Osteocyte (in vitro differentiated cells): Measurements from ENCODE around the gene FAM174C. TPM values are rescaled to one million over a fixed set of nuclear protein-coding genes. Genes with fewer than 3 reads are reported as not detected.

Experiments used
- DNase-seq: peaks from one replicate; pipeline ENCODE4 v3.0.0; 2021; ENCODE audit warnings: mixed read lengths; ENCODE audit not compliant: unreplicated experiment; ENCODE audit errors: extremely low spot score
- H3K27ac Mint-ChIP-seq: one replicate; pipeline ENCODE4 v1.8.0; 2021; ENCODE audit warnings: mild to moderate bottlenecking, mixed read lengths; ENCODE audit not compliant: unreplicated experiment
- H3K27me3 Mint-ChIP-seq: one replicate; pipeline ENCODE4 v1.8.0; 2021; ENCODE audit warnings: mixed read lengths; ENCODE audit not compliant: unreplicated experiment
- H3K36me3 Mint-ChIP-seq: one replicate; pipeline ENCODE4 v1.8.0; 2021; ENCODE audit warnings: mixed read lengths; ENCODE audit not compliant: unreplicated experiment
- H3K4me1 Mint-ChIP-seq: one replicate; pipeline ENCODE4 v1.8.0; 2021; ENCODE audit warnings: mixed read lengths; ENCODE audit not compliant: unreplicated experiment
- H3K4me3 Mint-ChIP-seq: one replicate; pipeline ENCODE4 v1.8.0; 2021; ENCODE audit warnings: mild to moderate bottlenecking, moderate library complexity, mixed read lengths; ENCODE audit not compliant: unreplicated experiment
- H3K9me3 Mint-ChIP-seq: one replicate; pipeline ENCODE4 v1.8.0; 2021; ENCODE audit warnings: mixed read lengths; ENCODE audit not compliant: unreplicated experiment
- CTCF ChIP-seq: fragments of 200-600 bp; sonication (generic); IDR thresholded peaks from 2 replicates; pipeline ENCODE4 v1.5.0; 2021; ENCODE audit warnings: antibody characterized with exemption, mild to moderate bottlenecking, moderate library complexity
- total RNA-seq: library from RNA; stranded (reverse); gene quantifications from 2 replicates; pipeline ENCODE4 v1.2.1, GENCODE V29; 2021

The FAM174C gene
- total RNA-seq, 1 donor from 2014 or later = 35.3 TPM

DNA sequence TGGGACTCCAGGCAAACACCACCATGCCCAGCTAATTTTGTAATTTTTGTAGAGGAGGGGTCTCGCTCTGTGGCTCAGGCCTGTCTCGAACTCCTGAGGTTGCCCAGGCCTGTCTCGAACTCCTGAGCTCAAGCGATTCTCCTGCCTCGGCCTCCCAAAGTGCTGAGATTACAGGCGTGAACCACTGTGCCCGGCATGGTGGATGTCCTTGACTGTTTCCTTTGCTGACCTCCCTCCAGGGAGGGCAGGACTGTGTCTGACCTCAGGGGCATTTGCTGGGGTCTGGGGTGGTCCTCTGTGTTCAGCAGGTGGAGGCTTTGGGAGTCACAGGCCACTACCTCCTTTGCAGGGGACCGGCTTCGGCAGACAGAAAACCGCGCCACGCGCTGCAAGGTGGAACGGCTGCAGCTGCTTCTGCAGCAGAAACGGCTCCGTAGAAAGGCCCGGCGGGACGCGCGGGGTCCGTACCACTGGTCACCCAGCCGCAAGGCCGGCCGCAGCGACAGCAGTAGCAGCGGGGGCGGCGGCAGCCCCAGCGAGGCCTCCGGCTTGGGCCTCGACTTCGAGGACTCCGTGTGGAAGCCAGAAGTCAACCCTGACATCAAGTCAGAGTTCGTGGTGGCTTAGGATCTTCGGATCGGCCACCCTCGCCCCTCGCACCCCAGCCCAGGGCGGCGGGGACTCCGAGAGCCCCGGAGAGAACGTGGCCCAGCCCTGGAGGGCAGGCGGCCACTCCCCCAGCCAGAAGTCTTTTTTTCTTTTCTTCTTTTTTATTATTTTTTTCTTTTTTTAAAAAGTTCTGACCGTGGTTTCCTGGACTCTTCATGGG is 18.5 kb upstream of the FAM174C start:
- DNase-seq = no peak
- H3K9me3 Mint-ChIP-seq = no peaks in the 10 kb centered on the region
- H3K36me3 Mint-ChIP-seq = peaks cover 31% of the 10 kb centered on the region
- H3K4me1 Mint-ChIP-seq = peaks cover 69% of the 10 kb centered on the region
- H3K27me3 Mint-ChIP-seq = no peaks in the 10 kb centered on the region
- H3K4me3 Mint-ChIP-seq = peak overlapping the region; percentile 10
- peak overlapping the region; percentile 95 for H3K27ac Mint-ChIP-seq
- no peak for TF ChIP-seq CTCF

- H3K27ac Mint-ChIP-seq = peak overlapping the region; percentile 95
- H3K4me3 Mint-ChIP-seq = peak overlapping the region; percentile 18
- peaks cover 72% of the 10 kb centered on the region for H3K4me1 Mint-ChIP-seq
- DNase-seq = no peak
- H3K27me3 Mint-ChIP-seq = no peaks in the 10 kb centered on the region
- no peak for TF ChIP-seq CTCF
- no peaks in the 10 kb centered on the region for H3K9me3 Mint-ChIP-seq
- peaks cover 27% of the 10 kb centered on the region for H3K36me3 Mint-ChIP-seq
Measured at GRCh38 chr19:1257475-1258162, 17.7 kb upstream of the FAM174C start.

DNA sequence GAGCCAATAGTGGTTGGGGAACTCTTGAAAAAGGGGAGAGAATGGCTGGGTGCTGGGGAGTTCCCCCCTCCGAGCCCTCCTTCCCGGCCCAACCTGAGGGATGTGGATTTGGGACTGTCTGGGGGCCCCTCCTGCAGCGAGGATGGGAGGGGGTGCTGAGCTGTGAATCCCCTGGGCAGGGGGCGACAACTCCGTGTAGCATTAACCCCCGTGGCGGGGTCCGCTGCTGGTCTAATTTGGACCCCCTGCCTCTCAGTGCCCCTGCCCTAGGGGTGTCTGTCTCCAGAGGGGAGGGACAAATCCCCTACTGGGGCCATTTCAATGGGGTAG is 17.2 kb upstream of the FAM174C start:
- H3K36me3 Mint-ChIP-seq = peaks cover 27% of the 10 kb centered on the region
- H3K27me3 Mint-ChIP-seq = no peaks in the 10 kb centered on the region
- H3K9me3 Mint-ChIP-seq = no peaks in the 10 kb centered on the region
- peaks cover 77% of the 10 kb centered on the region for H3K4me1 Mint-ChIP-seq
- peak overlapping the region; percentile 95 for H3K27ac Mint-ChIP-seq
- peak overlapping the region; percentile 14 for H3K4me3 Mint-ChIP-seq
- TF ChIP-seq CTCF = no peak
- DNase-seq = no peak

- Mint-ChIP-seq H3K4me1 (peaks cover 77% of the 10 kb centered on the region), H3K27me3 (no peaks in the 10 kb centered on the region), H3K27ac (peak overlapping the region; percentile 95), H3K36me3 (peaks cover 27% of the 10 kb centered on the region), H3K4me3 (peak overlapping the region; percentile 53), H3K9me3 (no peaks in the 10 kb centered on the region)
- no peak for TF ChIP-seq CTCF
- DNase-seq = no peak
Measured at GRCh38 chr19:1258707-1259205, 16.6 kb upstream of the FAM174C start.
